Activated T-helper 9 cell treated with anti-CD3 and anti-CD28 coated beads, Interleukin-2, amount 50 U/mL, for 16 hours (primary cell): ENCODE results near the gene UBE2B.

Experiments
- DNase-seq: peaks from one replicate; pipeline ENCODE4 v3.0.0-alpha.2; 2020; ENCODE audit warnings: low read depth

Gene UBE2B

DNA sequence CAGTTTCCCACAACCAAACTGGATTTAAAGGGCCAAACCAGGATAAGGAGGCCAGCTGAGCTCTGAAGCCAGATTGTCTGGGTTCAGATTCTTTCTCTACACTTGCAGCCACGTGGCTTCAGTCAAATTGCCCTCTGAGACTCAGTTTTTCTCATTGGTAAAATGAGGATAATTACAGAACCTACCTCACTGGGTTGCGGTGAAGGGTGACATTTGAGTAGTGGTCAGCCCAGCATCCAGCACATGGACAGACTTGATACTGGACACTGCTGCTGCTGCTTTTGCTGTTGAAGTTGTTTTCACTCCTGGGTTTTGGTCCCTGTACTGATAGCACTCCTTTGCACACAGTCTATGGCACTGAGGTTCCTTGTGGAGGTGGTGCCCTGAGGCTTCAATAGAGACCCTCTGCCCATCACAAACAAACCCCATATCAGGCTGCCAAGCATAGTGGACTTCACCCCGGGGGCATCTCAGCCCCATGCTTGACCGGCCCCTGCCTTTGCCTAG is 66.0 kb downstream of the UBE2B start:
- DNase-seq: no peak

DNA sequence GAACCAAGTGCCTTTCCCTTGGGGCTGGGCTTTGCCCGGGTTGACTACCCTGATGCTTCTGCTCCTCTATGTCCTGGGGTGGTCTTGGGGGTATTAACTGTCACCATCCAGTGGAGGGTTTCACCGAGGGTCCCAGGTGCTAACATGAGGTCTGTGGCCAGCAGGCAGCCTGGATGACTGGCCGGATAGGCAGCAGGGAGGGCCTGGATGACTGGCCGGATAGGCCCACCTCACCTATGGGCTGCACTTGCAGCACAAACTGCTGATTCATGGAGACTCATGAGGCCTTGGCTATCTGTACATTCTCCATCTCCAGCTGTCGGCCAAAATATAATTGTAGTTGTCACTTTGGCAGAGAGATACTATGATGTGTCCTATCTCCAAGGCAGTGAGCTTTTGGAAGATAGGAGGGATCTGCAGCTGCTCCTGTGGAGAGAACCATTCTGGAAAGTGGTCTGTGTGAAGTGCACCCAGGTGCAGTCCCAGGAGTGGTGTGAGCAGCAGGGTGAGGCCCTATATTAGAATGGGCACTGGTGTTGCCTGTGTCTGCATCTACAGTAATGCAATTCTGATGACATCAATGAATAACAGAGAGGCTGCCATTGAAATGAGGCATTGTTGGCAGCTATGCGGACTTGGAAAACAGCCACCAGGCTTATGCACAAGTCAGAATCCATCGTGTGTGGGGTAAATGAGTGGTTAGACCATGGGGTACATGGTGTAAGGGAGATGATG is 66.6 kb downstream of the UBE2B start:
- no peak for DNase-seq

DNA sequence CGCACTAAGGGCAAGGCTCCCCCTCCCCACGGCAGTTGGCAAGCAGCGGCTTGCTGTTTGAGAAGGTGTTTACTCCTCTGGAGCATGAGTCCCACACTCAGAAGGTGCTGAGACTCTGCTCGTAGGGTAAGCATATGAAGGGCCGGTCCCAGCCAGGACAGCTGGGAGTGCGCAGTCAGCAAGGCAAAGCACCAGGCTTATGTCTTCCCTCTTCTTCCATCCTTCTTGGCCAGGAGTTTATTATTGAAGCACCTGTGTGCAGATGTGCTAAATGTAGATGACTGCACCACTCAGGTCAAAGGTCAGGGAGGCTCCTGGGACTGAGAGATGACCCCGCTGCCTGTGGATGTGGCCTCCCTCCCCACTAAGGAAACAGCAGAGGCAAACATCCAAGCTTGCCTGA is 67.4 kb downstream of the UBE2B start:
- no peak for DNase-seq

DNA sequence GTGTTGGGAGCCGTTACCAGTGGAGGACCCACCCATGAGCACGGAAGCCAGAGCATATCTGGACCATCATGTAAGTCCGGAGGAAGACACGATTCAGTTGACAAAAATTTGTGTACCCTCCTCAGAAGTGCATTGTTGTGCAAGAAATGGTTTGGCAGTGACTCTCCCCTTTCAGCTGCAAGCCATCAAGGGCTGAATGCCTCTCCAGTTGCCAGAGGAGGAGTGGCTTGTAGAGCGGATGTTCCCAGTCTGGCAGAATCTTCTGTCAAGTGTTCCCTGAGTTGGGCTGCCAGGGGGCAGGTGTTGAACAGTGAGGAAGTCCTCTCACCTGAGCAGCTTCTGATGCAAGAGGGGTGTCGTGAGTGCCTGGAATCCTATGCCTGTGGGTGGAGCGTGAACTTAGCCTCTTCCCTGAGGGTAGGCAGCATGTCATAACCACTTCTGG is 67.9 kb downstream of the UBE2B start:
- DNase-seq: no peak

DNA sequence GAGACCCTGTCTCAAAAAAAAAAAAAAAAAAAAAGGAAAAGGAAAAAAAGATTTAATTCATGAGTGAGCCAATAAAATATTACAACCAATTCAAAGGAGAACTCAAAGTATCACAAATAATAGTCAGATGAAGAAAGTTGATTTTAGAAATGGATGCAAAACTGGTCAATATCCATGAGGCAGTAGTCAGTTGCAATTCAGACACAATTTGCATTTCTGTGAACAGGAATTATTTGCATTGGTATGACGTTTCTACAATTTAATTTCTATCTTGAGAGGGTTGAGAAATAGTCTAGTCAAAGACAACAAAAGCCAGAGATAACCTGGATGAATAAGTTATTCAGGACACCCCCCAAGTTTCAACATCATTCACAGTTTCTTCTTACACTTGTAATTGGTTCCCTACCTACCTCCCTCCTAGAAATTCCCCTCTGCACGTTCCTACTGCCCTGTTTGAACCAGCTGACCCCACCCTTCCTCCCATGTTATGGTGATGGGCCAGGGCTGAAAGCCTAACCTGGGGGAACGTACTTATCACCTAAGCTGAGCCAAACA is 68.9 kb downstream of the UBE2B start:
- DNase-seq: no peak
